Smooth muscle cell (in vitro differentiated cells): Measurements from ENCODE around the gene BAZ1B. TPM values are rescaled to one million over a fixed set of nuclear protein-coding genes. Genes with fewer than 3 reads are reported as not detected.

ENCODE experiments used
- DNase-seq: peaks from one replicate; lab custom pipeline; 2025; ENCODE audit not compliant: unreplicated experiment; lab: John Stamatoyannopoulos, UW
- H2AFZ ChIP-seq: fragments of 200-600 bp; sonication (generic); 2 replicates; pipeline ENCODE4 v1.6.0; 2016; ENCODE audit warnings: antibody characterized with exemption, low read depth, mild to moderate bottlenecking
- H3F3A ChIP-seq: fragments of 200-600 bp; sonication (generic); 2 replicates; pipeline ENCODE4 v1.6.0; 2017; ENCODE audit warnings: antibody characterized with exemption, low read depth
- H3K27ac ChIP-seq: fragments of 200-600 bp; sonication (generic); 2 replicates; pipeline ENCODE4 v1.5.1; 2016; ENCODE audit warnings: low read depth, mild to moderate bottlenecking
- H3K27me3 ChIP-seq: fragments of 200-600 bp; sonication (generic); 2 replicates; pipeline ENCODE4 v1.6.1; 2016; ENCODE audit warnings: low read depth, mild to moderate bottlenecking
- H3K36me3 ChIP-seq: fragments of 200-600 bp; sonication (generic); 2 replicates; pipeline ENCODE4 v1.5.1; 2016; ENCODE audit warnings: low read depth
- H3K4me1 ChIP-seq: fragments of 200-600 bp; sonication (generic); 2 replicates; pipeline ENCODE4 v1.5.1; 2016; ENCODE audit warnings: low read depth
- H3K4me2 ChIP-seq: fragments of 200-600 bp; sonication (generic); 2 replicates; pipeline ENCODE4 v1.6.0; 2016; ENCODE audit warnings: mild to moderate bottlenecking
- H3K4me3 ChIP-seq: fragments of 200-600 bp; sonication (generic); 2 replicates; pipeline ENCODE4 v1.5.1; 2016; ENCODE audit warnings: mild to moderate bottlenecking
- H3K79me2 ChIP-seq: fragments of 200-600 bp; sonication (generic); 2 replicates; pipeline ENCODE4 v1.6.0; 2016; ENCODE audit warnings: low read depth, mild to moderate bottlenecking
- H3K9ac ChIP-seq: fragments of 200-600 bp; sonication (generic); 2 replicates; pipeline ENCODE4 v1.6.0; 2016; ENCODE audit warnings: low read depth
- H3K9me3 ChIP-seq: fragments of 200-600 bp; sonication (generic); replicated peaks from 2 replicates; pipeline ENCODE4 v1.5.1; 2016; ENCODE audit warnings: low read depth
- H4K20me1 ChIP-seq: fragments of 200-600 bp; sonication (generic); 2 replicates; pipeline ENCODE4 v1.6.0; 2016; ENCODE audit warnings: low read depth
- CTCF ChIP-seq: fragments of 200-600 bp; sonication (generic); IDR thresholded peaks from 2 replicates; pipeline ENCODE4 v1.5.1; 2017; ENCODE audit warnings: borderline replicate concordance, mild to moderate bottlenecking, antibody characterized with exemption; ENCODE audit not compliant: insufficient read depth, poor library complexity, severe bottlenecking
- WGBS: methylation state at CpG from one replicate; pipeline ENCODE4 v1.1.7; 2016; ENCODE audit warnings: low lambda C conversion rate; 5-methylcytosine and 5-hydroxymethylcytosine counted together
- polyA plus RNA-seq: library from polyadenylated mRNA; unstranded; fragments of >200 nt; fragmentation: Nextera tagmentation; extraction: Ambion mirVana; gene quantifications from 2 replicates; pipeline ENCODE4 v1.2.1, GENCODE V29; 2016
- total RNA-seq: library from RNA; depleted of rRNA; stranded (reverse); fragments of >200 nt; gene quantifications from 2 replicates; pipeline ENCODE4 v1.2.3, GENCODE V29; 2014

Gene BAZ1B, protein sequence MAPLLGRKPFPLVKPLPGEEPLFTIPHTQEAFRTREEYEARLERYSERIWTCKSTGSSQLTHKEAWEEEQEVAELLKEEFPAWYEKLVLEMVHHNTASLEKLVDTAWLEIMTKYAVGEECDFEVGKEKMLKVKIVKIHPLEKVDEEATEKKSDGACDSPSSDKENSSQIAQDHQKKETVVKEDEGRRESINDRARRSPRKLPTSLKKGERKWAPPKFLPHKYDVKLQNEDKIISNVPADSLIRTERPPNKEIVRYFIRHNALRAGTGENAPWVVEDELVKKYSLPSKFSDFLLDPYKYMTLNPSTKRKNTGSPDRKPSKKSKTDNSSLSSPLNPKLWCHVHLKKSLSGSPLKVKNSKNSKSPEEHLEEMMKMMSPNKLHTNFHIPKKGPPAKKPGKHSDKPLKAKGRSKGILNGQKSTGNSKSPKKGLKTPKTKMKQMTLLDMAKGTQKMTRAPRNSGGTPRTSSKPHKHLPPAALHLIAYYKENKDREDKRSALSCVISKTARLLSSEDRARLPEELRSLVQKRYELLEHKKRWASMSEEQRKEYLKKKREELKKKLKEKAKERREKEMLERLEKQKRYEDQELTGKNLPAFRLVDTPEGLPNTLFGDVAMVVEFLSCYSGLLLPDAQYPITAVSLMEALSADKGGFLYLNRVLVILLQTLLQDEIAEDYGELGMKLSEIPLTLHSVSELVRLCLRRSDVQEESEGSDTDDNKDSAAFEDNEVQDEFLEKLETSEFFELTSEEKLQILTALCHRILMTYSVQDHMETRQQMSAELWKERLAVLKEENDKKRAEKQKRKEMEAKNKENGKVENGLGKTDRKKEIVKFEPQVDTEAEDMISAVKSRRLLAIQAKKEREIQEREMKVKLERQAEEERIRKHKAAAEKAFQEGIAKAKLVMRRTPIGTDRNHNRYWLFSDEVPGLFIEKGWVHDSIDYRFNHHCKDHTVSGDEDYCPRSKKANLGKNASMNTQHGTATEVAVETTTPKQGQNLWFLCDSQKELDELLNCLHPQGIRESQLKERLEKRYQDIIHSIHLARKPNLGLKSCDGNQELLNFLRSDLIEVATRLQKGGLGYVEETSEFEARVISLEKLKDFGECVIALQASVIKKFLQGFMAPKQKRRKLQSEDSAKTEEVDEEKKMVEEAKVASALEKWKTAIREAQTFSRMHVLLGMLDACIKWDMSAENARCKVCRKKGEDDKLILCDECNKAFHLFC (N-terminal part only)
- total RNA-seq = 43.9 and 48.8 TPM in 2 replicates
- 20.1 and 23.9 TPM in 2 replicates for polyA plus RNA-seq

- Histone ChIP-seq H3K27me3 (no peaks in the 10 kb centered on the region), H3K4me3 (peak within 1 kb of the TSS; percentile 97), H3K9me3 (no peaks in the 10 kb centered on the region), H3K36me3 (peaks cover 6% of the 10 kb centered on the region), H3K9ac (peak within 1 kb of the TSS; percentile 63), H3K4me2 (peak within 1 kb of the TSS; percentile 98), H3F3A (peaks cover 14% of the 10 kb centered on the region), H3K27ac (peak within 1 kb of the TSS; percentile 54), H4K20me1 (peaks cover 34% of the 10 kb centered on the region), H2AFZ (peak within 1 kb of the TSS; percentile 80), H3K79me2 (peaks cover 44% of the 10 kb centered on the region), H3K4me1 (peaks cover 23% of the 10 kb centered on the region)
- peak; percentile 93 for DNase-seq
- no peak for TF ChIP-seq CTCF
- WGBS = under 1% methylated on average over 63 of the region's 71 CpGs
Measured at GRCh38 chr7:73522105-73522872, at the start of gene BAZ1B. BAZ1B (minus strand) TSS chr7:73522293; CDS start chr7:73521933, 360 bp downstream.

DNA sequence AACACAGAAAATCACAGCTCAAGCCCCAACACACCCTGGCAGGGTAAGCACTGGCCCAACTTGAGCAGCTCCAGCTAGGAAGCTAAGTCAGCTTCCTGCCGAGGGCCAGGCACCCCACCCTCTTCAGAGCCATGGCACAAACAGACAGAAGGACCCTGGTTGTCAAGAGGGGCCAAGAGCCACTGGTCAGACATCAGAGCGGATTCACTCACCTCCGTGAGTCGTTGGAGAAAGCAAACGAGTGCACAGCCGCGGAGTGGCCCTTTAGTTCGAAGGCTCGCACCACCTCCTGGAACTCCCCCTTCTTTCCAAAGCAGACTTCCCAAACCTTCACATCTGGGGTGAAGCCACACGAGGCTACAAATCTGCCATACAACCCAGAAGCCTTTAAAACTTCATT is 48.9 kb upstream of the BAZ1B start:
- Histone ChIP-seq H3K4me2 (no peak overlapping the region), H3K36me3 (peaks cover 14% of the 10 kb centered on the region), H4K20me1 (peaks cover 75% of the 10 kb centered on the region), H3K4me3 (no peak overlapping the region), H3K27ac (no peak overlapping the region), H3K9me3 (no peaks in the 10 kb centered on the region), H3K79me2 (peaks cover 14% of the 10 kb centered on the region), H3K27me3 (no peaks in the 10 kb centered on the region), H3F3A (peaks cover 32% of the 10 kb centered on the region), H3K4me1 (no peaks in the 10 kb centered on the region), H3K9ac (no peak overlapping the region), H2AFZ (no peak overlapping the region)
- no peak for TF ChIP-seq CTCF
- DNase-seq = no peak
- 96% methylated on average over 10 of the region's 10 CpGs for WGBS

GRCh38 chr7:73570521-73570920 is 48.4 kb upstream of the BAZ1B start:
- peaks cover 9% of the 10 kb centered on the region for H3K79me2 ChIP-seq
- peaks cover 70% of the 10 kb centered on the region for H4K20me1 ChIP-seq
- H3K4me3 ChIP-seq = no peak overlapping the region
- H3F3A ChIP-seq = peaks cover 32% of the 10 kb centered on the region
- no peaks in the 10 kb centered on the region for H3K27me3 ChIP-seq
- DNase-seq = no peak
- H3K9me3 ChIP-seq = no peaks in the 10 kb centered on the region
- H2AFZ ChIP-seq = no peak overlapping the region
- H3K9ac ChIP-seq = no peak overlapping the region
- no peak for TF ChIP-seq CTCF
- no peaks in the 10 kb centered on the region for H3K4me1 ChIP-seq
- no peak overlapping the region for H3K27ac ChIP-seq
- H3K4me2 ChIP-seq = no peak overlapping the region
- H3K36me3 ChIP-seq = peaks cover 14% of the 10 kb centered on the region
- WGBS = 97% methylated on average over 22 of the region's 22 CpGs
